HepG2 (cell line): ENCODE results near the gene C2orf49. TPM values are rescaled to one million over a fixed set of nuclear protein-coding genes. Genes with fewer than 3 reads are reported as not detected.
A peak's percentile ranks its signal among the peaks of the same experiment; 100 is the strongest.

Experiments used
- GATAD2A ChIP-seq: IDR thresholded peaks from 2 replicates; pipeline ENCODE4 v1.6.1; 2016
- GLI4 ChIP-seq: sonication (generic); formaldehyde crosslinking; IDR thresholded peaks from 2 replicates; pipeline ENCODE4 v1.5.1; 2020; ENCODE audit warnings: missing genetic modification reagents, mild to moderate bottlenecking, moderate library complexity, borderline replicate concordance
- NFE2L1 ChIP-seq: sonication (generic); formaldehyde crosslinking; IDR thresholded peaks from 2 replicates; pipeline ENCODE4 v1.4.0; 2020; ENCODE audit warnings: missing genetic modification reagents, mild to moderate bottlenecking, borderline replicate concordance
- NKX3-1 ChIP-seq: sonication (generic); formaldehyde crosslinking; IDR thresholded peaks from 2 replicates; pipeline ENCODE4 v1.5.0; 2020; ENCODE audit warnings: missing genetic modification reagents
- PCBP2 ChIP-seq: fragments of 200-400 bp; formaldehyde crosslinking; optimal IDR thresholded peaks from 2 replicates; pipeline ENCODE3; 2018; ENCODE audit warnings: low read length, low read depth; ENCODE audit not compliant: poor library complexity, severe bottlenecking
- ZNF570 ChIP-seq: sonication (generic); formaldehyde crosslinking; IDR thresholded peaks from 2 replicates; pipeline ENCODE4 v1.4.0; 2020; ENCODE audit warnings: mild to moderate bottlenecking, missing genetic modification reagents, borderline replicate concordance
- polyA plus RNA-seq, 8 experiments: library from polyadenylated mRNA; depleted of rRNA in 3 of 8; stranded (reverse) in 7 of 8; unstranded in 1 of 8; fragments of >200 nt; fragmentation: Illumina TruSeq in 4 of 8; extraction: Trizol in 4 of 8; gene quantifications; 2 replicates each; pipeline versions ENCODE4 v1.2.1 to v1.2.3, GENCODE V29; 2011 to 2016; ENCODE audit warnings: low read depth in 4 of 8, missing spikeins in 1 of 8, mixed read lengths in 1 of 8; ENCODE audit not compliant: insufficient read depth in 1 of 8
- total RNA-seq, 5 experiments: library from RNA; depleted of rRNA; stranded (reverse); fragments of >200 nt; fragmentation: Illumina TruSeq; extraction: Trizol; gene quantifications; 2 replicates each; pipeline ENCODE4 v1.2.3, GENCODE V29; 2016; ENCODE audit warnings: low read depth in 1 of 5
- TF ChIP-seq, protein P1 (sequence below), 2 experiments: IDR thresholded peaks; 2 replicates each; pipeline ENCODE4 v1.6.1; 2011 to 2012; ENCODE audit warnings: low read length in 2 of 2, borderline replicate concordance in 1 of 2, low read depth in 1 of 2, mild to moderate bottlenecking in 1 of 2, moderate library complexity in 1 of 2
- TF ChIP-seq, protein P2 (sequence below): sonication (generic); formaldehyde crosslinking; IDR thresholded peaks from 2 replicates; pipeline ENCODE4 v1.4.0; 2020; ENCODE audit warnings: mild to moderate bottlenecking, missing genetic modification reagents
- TF ChIP-seq, protein P3 (sequence below): sonication (generic); formaldehyde crosslinking; IDR thresholded peaks from 2 replicates; pipeline ENCODE4 v1.8.0; 2022; ENCODE audit warnings: mild to moderate bottlenecking, missing genetic modification reagents, borderline replicate concordance
- TF ChIP-seq, protein P4 (sequence below): sonication (generic); formaldehyde crosslinking; IDR thresholded peaks from 2 replicates; pipeline ENCODE4 v1.4.0; 2020; ENCODE audit warnings: mild to moderate bottlenecking, missing genetic modification reagents
- TF ChIP-seq, protein P5 (sequence below): sonication (generic); formaldehyde crosslinking; IDR thresholded peaks from 2 replicates; pipeline ENCODE4 v1.4.0; 2020; ENCODE audit warnings: missing genetic modification reagents, borderline replicate concordance
- TF ChIP-seq, protein P6 (sequence below): sonication (generic); formaldehyde crosslinking; IDR thresholded peaks from 2 replicates; pipeline ENCODE4 v1.5.0; 2020; ENCODE audit warnings: mild to moderate bottlenecking, missing genetic modification reagents
- TF ChIP-seq, protein P7 (sequence below): sonication (generic); formaldehyde crosslinking; IDR thresholded peaks from 2 replicates; pipeline ENCODE4 v1.5.0; 2020; ENCODE audit warnings: mild to moderate bottlenecking, missing genetic modification reagents

The C2orf49 gene
- total and polyA plus RNA-seq, 2 of the 13 experiments (the other 11 are each of a cell fraction or from before 2014, with no cell fraction given), result 24.7 to 28.8 TPM

DNA sequence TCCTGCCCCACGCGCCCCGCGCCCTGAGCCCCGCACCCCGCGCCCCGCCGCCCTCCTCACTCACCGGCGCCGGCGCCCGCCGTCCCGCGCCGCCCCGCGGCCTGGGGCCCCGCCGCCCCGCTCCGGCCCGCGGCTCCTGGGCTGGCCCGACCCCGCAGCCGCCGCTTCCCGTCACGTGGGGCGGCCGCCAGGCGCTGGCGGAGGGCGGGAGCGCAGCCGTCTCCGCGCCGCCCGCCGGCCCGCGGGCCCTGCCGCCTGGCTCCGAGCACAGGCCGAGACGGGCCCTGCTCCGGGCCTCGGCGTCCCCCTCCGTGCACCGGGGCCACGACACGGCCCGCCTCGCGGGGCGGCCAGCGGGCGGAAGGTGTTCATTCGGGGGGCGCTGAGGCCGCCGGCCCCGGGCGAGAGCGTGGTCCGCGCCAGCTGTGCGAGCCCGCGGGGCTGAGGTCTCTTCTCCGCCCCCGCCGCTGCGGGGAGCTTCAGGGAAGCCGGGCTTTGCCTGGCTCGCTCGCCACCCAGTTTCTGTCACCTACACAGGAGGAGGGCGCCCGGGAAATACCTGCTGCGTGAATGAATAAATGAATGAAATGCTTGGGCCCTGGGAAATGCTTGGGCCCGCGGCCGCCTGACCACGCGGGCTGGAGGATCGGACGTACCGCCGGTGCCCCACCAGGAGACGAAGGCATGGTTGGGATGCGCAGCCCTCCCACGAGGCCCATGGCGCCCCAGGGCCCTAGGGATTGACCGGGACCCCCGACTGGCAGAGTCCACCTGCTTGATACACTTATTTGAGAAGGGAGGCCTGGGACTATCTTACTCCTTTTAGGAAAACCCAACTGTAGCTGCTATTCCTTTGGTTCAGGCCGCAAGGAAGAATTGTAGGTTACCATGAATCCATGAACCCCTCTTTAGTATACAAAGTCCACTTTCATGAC, 7.5 kb upstream of the C2orf49 start, which contains the start of gene TGFBRAP1 (continued):
- TF ChIP-seq, protein P1, sequence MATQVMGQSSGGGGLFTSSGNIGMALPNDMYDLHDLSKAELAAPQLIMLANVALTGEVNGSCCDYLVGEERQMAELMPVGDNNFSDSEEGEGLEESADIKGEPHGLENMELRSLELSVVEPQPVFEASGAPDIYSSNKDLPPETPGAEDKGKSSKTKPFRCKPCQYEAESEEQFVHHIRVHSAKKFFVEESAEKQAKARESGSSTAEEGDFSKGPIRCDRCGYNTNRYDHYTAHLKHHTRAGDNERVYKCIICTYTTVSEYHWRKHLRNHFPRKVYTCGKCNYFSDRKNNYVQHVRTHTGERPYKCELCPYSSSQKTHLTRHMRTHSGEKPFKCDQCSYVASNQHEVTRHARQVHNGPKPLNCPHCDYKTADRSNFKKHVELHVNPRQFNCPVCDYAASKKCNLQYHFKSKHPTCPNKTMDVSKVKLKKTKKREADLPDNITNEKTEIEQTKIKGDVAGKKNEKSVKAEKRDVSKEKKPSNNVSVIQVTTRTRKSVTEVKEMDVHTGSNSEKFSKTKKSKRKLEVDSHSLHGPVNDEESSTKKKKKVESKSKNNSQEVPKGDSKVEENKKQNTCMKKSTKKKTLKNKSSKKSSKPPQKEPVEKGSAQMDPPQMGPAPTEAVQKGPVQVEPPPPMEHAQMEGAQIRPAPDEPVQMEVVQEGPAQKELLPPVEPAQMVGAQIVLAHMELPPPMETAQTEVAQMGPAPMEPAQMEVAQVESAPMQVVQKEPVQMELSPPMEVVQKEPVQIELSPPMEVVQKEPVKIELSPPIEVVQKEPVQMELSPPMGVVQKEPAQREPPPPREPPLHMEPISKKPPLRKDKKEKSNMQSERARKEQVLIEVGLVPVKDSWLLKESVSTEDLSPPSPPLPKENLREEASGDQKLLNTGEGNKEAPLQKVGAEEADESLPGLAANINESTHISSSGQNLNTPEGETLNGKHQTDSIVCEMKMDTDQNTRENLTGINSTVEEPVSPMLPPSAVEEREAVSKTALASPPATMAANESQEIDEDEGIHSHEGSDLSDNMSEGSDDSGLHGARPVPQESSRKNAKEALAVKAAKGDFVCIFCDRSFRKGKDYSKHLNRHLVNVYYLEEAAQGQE (IDR thresholded peaks at IDR 0.05; ENCODE audit: borderline replicate concordance in 1 of 2, low read depth in 1 of 2, low read length in 2 of 2), result no peak
- TF ChIP-seq NKX3-1 (CRISPR knock-in tag) (no peak), ZNF570 (no peak), PCBP2 (no peak), NFE2L1 (CRISPR knock-in tag) (no peak), GATAD2A (0 out of 2 replicates have a peak, but pooled peaks have one; percentile 19), GLI4 (CRISPR knock-in tag) (peak; percentile 96; the same call in 1 of the 2 replicates)
- TF ChIP-seq, protein P2, sequence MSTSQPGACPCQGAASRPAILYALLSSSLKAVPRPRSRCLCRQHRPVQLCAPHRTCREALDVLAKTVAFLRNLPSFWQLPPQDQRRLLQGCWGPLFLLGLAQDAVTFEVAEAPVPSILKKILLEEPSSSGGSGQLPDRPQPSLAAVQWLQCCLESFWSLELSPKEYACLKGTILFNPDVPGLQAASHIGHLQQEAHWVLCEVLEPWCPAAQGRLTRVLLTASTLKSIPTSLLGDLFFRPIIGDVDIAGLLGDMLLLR (CRISPR knock-in tag), result 0 out of 2 replicates have a peak, but pooled peaks have one; percentile 53
- TF ChIP-seq, protein P3, sequence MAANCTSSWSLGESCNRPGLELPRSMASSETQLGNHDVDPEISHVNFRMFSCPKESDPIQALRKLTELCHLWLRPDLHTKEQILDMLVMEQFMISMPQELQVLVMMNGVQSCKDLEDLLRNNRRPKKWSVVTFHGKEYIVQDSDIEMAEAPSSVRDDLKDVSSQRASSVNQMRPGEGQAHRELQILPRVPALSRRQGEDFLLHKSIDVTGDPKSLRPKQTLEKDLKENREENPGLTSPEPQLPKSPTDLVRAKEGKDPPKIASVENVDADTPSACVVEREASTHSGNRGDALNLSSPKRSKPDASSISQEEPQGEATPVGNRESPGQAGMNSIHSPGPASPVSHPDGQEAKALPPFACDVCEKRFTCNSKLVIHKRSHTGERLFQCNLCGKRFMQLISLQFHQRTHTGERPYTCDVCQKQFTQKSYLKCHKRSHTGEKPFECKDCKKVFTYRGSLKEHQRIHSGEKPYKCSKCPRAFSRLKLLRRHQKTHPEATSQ (CRISPR knock-in tag), result 0 out of 2 replicates have a peak, but pooled peaks have one; percentile 47
- TF ChIP-seq, protein P4, sequence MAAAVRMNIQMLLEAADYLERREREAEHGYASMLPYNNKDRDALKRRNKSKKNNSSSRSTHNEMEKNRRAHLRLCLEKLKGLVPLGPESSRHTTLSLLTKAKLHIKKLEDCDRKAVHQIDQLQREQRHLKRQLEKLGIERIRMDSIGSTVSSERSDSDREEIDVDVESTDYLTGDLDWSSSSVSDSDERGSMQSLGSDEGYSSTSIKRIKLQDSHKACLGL (CRISPR knock-in tag), result peak; percentile 74; the same call in 1 of the 2 replicates
- TF ChIP-seq, protein P5, sequence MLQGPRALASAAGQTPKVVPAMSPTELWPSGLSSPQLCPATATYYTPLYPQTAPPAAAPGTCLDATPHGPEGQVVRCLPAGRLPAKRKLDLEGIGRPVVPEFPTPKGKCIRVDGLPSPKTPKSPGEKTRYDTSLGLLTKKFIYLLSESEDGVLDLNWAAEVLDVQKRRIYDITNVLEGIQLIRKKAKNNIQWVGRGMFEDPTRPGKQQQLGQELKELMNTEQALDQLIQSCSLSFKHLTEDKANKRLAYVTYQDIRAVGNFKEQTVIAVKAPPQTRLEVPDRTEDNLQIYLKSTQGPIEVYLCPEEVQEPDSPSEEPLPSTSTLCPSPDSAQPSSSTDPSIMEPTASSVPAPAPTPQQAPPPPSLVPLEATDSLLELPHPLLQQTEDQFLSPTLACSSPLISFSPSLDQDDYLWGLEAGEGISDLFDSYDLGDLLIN (CRISPR knock-in tag), result no peak
- TF ChIP-seq, protein P6, sequence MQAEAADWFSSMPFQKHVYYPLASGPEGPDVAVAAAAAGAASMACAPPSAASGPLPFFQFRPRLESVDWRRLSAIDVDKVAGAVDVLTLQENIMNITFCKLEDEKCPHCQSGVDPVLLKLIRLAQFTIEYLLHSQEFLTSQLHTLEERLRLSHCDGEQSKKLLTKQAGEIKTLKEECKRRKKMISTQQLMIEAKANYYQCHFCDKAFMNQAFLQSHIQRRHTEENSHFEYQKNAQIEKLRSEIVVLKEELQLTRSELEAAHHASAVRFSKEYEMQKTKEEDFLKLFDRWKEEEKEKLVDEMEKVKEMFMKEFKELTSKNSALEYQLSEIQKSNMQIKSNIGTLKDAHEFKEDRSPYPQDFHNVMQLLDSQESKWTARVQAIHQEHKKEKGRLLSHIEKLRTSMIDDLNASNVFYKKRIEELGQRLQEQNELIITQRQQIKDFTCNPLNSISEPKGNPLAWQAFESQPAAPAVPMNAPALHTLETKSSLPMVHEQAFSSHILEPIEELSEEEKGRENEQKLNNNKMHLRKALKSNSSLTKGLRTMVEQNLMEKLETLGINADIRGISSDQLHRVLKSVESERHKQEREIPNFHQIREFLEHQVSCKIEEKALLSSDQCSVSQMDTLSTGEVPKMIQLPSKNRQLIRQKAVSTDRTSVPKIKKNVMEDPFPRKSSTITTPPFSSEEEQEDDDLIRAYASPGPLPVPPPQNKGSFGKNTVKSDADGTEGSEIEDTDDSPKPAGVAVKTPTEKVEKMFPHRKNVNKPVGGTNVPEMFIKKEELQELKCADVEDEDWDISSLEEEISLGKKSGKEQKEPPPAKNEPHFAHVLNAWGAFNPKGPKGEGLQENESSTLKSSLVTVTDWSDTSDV (CRISPR knock-in tag), result peak; percentile 76; the same call in 1 of the 2 replicates
- TF ChIP-seq, protein P7, sequence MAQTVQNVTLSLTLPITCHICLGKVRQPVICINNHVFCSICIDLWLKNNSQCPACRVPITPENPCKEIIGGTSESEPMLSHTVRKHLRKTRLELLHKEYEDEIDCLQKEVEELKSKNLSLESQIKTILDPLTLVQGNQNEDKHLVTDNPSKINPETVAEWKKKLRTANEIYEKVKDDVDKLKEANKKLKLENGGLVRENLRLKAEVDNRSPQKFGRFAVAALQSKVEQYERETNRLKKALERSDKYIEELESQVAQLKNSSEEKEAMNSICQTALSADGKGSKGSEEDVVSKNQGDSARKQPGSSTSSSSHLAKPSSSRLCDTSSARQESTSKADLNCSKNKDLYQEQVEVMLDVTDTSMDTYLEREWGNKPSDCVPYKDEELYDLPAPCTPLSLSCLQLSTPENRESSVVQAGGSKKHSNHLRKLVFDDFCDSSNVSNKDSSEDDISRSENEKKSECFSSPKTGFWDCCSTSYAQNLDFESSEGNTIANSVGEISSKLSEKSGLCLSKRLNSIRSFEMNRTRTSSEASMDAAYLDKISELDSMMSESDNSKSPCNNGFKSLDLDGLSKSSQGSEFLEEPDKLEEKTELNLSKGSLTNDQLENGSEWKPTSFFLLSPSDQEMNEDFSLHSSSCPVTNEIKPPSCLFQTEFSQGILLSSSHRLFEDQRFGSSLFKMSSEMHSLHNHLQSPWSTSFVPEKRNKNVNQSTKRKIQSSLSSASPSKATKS (CRISPR knock-in tag), result no peak
